DMS 273 (cell line): ENCODE data around the gene NUDT15.
"Not testable (repeated sequence)": the region's sequence is repeated elsewhere in the genome, so short reads cannot be mapped to it uniquely, and the experiment has no call there.

ENCODE experiments used
- DNase-seq: peaks from one replicate; lab custom pipeline; 2025; ENCODE audit not compliant: unreplicated experiment; lab: John Stamatoyannopoulos, UW

Gene NUDT15

DNA sequence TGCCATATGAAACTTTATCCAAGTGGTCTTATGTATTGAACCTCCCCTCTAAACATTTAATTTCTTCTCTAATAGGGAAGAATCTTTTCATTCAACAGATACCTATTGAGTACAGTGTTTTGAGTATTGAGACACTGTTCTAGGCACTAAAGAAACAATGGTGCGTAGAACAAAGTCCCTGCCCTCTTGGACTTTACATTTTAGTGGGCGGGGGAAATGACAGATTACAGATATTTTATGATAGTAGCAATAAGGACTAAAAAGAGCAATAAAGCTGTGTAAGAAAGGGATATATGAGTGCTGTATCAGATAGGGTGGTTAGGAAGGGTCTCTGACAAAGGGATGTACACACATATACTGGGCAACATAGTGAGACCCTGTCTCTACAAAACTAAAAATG, 5.4 kb downstream of the NUDT15 start:
- DNase-seq, result no peak

DNA sequence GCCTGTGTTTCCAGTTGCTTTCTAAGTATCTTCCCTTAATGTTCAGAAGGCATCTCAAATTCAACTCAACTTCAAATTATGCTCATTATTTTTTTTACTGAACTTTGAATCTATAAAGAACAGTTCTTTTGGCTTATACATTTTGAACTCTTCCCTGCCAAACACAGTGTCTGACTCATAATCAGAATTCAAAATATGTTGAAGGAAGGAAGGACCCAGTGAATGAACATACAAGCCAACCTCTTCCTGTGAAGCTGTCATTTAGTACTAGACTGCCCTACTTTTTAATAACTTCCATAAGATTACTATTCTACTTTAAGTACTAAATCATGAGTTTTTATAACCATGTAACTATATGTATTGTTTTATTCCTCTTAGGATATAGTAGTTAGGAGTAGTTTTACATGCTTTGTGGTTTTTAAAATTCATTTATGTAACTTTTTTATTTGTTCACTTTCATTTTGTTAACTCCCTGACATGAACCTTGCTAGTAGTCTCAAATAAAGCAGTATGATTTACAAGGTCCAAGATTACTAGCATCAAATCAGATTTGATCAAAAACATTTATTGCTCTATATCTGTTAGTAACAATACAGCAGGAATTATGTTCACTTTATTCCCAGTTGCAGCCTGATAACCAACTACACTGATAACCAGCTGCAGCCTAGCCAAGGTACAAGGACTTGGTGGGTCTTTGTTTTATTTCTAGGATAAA, 6.4 kb downstream of the NUDT15 start:
- no peak for DNase-seq

GRCh38 chr13:48050550-48050949, 13.0 kb downstream of the NUDT15 start:
- DNase-seq, result no peak

DNA sequence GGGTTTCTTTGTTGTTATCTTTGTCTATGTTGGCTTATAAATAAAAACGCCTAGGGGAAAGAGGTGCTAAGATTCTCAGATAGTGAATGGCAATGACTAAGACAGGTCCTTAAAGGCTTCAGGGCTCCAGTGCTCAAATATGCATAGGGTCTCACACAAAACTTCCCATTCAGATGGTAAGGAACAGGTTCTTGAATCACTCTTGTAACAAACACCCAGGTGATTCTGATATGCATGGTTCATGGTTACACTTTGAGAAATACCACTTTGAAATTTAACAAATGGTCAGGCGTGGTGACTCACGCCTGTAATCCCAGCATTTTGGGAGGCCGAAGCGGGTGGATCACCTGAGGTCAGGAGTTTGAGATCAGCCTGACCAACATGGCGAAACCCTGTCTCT, 17.1 kb downstream of the NUDT15 start:
- no peak for DNase-seq

DNA sequence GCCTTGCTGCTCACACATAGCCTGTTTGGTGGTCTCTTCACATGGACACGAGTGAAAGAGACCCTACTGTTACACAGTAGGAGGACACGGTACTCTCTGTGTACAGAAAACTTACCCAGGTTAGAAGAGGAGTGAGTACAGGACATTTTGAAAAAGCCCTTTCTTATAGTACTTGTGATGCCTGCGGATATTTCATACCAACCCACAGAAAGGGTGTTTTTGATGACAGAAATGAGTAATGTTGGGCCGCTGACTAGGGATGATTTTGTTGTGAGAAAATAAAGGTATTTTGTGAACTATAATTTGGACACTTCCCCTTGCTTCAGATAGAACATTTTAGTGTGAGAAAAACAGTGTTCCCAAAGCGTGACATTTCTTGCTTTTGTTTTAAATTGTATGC, 18.2 kb downstream of the NUDT15 start:
- no peak for DNase-seq

- not testable (repeated sequence) for DNase-seq
Measured at GRCh38 chr13:48058536-48058935, 21.0 kb downstream of the NUDT15 start.

DNA sequence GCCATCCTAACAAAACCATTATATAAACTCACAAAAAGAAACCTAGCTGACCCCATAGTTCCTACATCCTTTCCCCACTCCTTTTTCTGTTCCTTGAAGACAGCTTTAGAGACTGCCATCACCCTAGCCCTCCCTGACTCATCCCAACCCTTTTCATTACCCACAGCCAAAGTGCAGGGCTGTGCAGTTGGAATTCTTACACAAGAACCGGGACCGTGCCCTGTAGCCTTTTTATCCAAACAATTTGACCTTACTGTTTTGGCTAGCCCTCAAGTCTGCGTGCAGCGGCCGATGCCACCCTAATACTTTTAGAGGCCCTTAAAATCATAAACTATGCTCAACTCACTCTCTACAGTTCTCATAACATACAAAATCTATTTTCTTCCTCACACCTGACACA, 22.4 kb downstream of the NUDT15 start:
- not testable (repeated sequence) for DNase-seq

DNA sequence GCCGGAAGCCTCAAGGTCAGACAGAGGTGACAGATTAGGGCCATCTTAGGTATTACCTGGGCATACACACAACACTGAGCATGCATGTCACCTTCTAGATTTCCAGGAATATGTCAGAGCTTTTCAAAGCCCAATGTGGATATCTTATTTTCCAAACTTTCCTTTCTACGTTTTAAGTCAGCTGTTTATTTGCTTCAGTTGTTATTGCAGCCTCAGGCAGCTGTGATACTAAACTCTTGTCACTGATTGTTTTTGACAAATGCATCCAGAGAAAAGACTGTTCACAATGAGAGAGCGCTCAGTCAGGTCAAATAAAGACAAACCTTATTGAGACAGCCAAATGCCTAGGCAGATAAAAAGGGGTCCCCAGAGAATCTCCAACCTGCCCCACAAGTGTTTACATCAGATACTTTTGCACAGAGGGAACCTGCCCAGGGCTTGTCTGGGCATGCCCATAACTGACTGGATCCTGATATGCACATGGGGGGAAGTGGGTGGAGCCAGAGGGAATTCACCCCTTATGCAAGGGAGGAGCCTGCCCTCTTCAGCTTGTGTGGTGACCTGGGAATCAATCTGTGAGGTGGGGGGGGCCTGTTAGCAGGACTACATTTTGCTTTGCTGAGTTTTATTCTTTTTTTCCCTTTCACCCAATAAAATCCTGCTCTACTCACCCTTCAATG, 28.9 kb downstream of the NUDT15 start:
- peak; percentile 59 for DNase-seq

DNA sequence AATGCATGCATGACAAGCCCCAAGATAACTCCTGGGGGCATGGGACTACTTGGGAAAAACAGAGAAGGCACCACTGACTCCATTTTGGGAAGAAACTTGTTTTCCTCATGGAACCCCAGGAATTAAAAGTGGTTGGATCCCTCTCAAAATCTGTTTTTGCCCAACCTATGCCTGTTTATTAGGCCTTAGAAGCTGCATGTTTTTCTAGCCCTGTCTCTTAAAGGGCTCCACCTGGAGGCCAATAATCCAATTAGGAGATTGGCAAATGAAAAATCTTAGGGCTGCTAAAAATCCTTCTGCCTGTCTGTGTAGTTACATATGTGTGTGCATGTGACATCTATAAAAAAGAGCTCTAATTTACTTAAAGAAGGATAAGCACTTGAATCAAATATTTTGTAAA, 30.5 kb downstream of the NUDT15 start:
- no peak for DNase-seq

DNA sequence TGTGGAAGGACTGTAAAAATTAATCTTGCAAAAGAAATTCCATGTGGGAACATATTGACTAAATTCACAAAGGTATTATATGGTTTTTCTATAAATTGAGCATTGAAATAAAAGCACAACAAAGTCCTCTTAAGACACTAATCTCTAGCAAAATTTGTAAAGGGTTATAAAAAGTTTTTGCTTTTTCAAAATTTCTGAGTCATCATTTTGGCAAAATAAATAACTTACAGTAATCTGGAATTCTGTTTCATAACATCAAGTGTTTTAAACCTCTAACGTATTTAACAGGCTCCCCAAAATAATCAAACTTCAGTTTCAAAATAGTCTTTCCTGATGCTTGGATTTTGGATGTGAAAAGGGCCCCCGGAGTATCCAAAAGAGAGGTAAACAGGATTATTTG, 31.4 kb downstream of the NUDT15 start:
- DNase-seq, result no peak

DNA sequence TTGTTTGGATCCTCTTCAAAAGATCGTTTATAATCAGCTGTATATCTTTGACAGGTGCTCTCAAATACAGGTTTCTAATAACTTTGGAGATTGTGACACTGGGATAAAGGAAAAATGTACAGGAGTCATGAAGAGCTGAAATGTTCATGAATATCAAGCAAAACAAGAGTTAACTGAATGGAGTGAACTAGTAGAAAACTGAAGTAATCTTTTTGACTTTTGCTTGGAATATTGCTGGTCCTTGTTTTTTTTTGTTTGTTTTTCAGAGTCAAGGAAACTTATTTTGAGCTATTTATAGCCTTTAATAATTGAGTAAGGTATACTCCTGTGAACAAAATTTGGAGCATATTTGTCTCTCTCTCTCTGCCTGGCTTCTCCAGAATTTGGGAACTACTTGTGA, 32.0 kb downstream of the NUDT15 start:
- DNase-seq, result no peak

DNA sequence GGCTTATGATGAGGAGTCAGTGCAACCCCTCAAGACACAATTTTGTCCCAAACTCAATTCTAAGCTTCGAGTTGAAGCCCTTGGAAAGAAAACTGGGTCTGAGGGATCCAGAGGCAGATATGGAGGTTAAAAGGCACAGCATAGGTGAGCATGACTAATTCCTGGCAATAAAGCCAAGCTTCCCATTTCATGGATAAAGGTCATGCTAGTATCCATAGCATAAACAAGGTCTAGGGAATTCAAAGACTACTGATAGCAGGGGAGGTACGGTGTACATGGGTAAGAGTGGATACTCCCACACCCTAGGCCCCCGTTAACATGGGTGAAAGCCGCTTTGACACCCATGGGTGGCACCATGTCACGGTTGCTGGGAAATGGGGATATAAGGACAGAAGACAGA, 33.4 kb downstream of the NUDT15 start:
- no peak for DNase-seq

- peak; percentile 66 for DNase-seq
Measured at GRCh38 chr13:48072304-48072703, 34.8 kb downstream of the NUDT15 start.

DNA sequence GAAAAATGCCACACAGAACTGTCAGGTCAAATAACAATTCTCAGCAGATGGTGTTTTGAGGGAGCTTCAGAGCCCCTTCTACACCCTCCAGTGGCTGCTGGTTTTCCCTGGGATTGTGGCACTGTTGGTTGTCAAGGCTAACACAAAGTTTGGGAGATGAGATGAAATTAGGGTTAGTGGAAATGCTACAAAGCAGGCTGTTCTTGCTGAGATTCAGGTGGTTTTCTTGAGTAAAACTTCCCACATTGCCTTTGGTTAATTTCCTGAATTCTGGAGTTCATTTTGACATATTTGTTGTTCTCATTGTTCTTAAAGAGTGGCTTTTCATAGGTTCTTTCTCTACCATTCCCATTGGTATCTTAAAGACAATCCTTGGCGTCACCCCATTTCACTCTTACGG, 35.3 kb downstream of the NUDT15 start:
- no peak for DNase-seq

DNA sequence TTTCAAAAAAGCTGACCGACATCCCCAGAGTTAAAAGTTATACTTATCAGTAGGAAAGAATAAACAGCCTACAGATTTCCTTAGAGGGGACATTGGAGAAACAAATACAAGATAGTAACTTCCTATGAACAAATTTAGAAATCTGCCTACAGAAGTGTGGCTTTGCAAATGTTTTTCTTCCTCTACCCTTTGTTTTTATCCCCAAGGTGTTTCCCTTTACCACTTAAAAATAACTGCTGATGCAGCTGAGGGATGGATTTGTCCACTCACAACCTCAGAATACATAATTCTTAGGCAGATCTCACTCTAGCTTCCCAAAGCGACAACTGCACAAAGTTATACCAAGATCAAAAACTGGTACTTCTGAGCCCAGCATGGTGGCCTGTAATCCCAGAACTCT, 36.5 kb downstream of the NUDT15 start:
- DNase-seq, result no peak

GRCh38 chr13:48078251-48078656, 40.7 kb downstream of the NUDT15 start:
- peak; percentile 28 for DNase-seq

DNA sequence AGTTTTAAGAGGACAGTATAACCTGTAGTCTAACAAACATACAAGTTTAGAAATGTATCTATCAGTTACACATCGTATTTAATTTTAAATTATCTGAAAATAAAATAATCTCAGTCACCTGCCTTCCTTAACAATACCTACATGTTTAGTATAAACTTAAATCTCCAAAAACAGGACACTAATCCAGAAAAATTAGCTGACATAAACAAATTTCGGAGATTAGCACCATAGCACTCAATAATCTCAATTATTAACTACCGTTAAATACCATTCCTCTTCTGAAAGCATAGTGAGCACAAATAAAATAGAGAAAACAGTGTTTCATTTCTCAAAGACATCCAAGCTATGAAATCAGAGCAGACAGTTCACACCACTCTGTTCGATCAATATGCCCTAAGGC, 44.2 kb downstream of the NUDT15 start:
- DNase-seq, result no peak

- no peak for DNase-seq
Measured at GRCh38 chr13:48086272-48086671, 48.7 kb downstream of the NUDT15 start.

DNA sequence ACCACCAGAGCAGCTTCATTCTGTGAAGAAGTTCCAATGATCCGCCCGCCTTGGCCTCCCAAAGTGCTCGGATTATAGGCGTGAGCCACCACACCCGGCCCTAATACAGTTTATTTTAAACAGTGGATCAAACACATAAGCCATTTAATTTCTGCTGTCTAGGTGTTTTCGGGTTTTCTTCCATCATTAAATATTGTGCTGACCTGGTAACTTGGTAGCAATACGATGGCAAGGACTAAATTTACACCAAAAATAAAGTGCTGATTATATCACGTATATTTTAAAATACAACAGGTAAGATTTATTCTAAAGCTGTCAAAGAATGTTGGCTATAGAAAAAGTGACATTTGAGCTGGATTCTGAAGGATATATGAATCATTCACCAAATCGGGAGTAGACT, 56.1 kb downstream of the NUDT15 start:
- DNase-seq, result no peak

GRCh38 chr13:48094404-48094780, 56.9 kb downstream of the NUDT15 start:
- DNase-seq, result peak; percentile 59

GRCh38 chr13:48094781-48095502, 57.4 kb downstream of the NUDT15 start, which contains the start of gene MED4:
MED4 (minus strand) TSS chr13:48095104; CDS start chr13:48095078, 26 bp downstream.
- DNase-seq, result peak; percentile 97

DNA sequence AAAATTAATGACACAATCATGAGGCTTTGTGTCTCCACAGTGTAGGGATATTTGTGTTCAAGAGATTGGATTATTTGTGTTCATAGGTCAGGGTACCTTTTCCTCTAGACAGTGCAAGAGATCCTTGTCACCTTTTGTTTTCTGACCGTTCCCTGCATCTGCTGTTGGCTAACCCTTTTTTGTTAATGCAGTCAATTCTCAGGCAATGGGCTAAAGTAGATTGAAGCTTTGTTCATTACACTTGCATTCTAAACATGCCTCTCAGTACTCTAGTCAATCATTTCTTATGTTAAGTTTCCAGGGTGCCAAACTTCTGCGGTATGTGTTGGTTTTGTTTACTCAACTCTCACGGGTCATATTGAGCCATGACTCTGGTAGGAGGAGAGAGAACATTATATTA, 59.1 kb downstream of the NUDT15 start:
- DNase-seq, result no peak
